Measurements from ENCODE around the gene TJP2. TPM values are rescaled to one million over a fixed set of nuclear protein-coding genes. Genes with fewer than 3 reads are reported as not detected.

Gene TJP2
- total RNA-seq, 2 experiments from 2014 or later, result 12.9 to 15.3 TPM

- Mint-ChIP-seq H3K4me3 (no peak overlapping the region), H3K27ac (no peak overlapping the region)
- CTCF ChIA-PET, result no interaction called here
These were observed 41.9 kb downstream of the TJP2 start for GRCh38 chr9:69215774-69216485.

GRCh38 chr9:69218166-69218565, 44.1 kb downstream of the TJP2 start:
- Mint-ChIP-seq H3K27ac (no peak overlapping the region), H3K4me1 (ENCODE audit: low read depth) (no peaks in the 10 kb centered on the region), H3K9me3 (no peaks in the 10 kb centered on the region), H3K36me3 (peaks cover 6% of the 10 kb centered on the region), H3K27me3 (no peaks in the 10 kb centered on the region), H3K4me3 (no peak overlapping the region)
- ChIA-PET POLR2A (no interaction called here), CTCF (interaction anchor here (0.9 kb wide), 1 partner anchor 164 kb away, joined by 3 read pairs; no protein-coding TSS in a partner anchor)
- intact Hi-C loops (cut with micrococcal nuclease), result no loop called here
- DNase-seq, result no peak

More at GRCh38 chr9:69215774-69216485, 41.9 kb downstream of the TJP2 start:
- intact Hi-C loops (cut with micrococcal nuclease), result no loop called here
- POLR2A ChIA-PET, result no interaction called here
- Mint-ChIP-seq H3K9me3 (no peaks in the 10 kb centered on the region), H3K4me1 (ENCODE audit: low read depth) (no peaks in the 10 kb centered on the region), H3K27me3 (no peaks in the 10 kb centered on the region), H3K36me3 (peaks cover 6% of the 10 kb centered on the region)
- DNase-seq, result no peak

GRCh38 chr9:69221036-69221435, 47.0 kb downstream of the TJP2 start:
- CTCF ChIA-PET, result no interaction called here
- no peak overlapping the region for H3K4me3 Mint-ChIP-seq
- no peak overlapping the region for H3K27ac Mint-ChIP-seq
- POLR2A ChIA-PET, result no interaction called here
- peaks cover 14% of the 10 kb centered on the region for H3K36me3 Mint-ChIP-seq
- H3K27me3 Mint-ChIP-seq, result no peaks in the 10 kb centered on the region
- intact Hi-C loops (cut with micrococcal nuclease), result no loop called here
- no peaks in the 10 kb centered on the region for H3K9me3 Mint-ChIP-seq
- DNase-seq, result no peak
- H3K4me1 Mint-ChIP-seq (ENCODE audit: low read depth), result no peaks in the 10 kb centered on the region

GRCh38 chr9:69222970-69223369, 48.9 kb downstream of the TJP2 start:
- H3K4me1 Mint-ChIP-seq (ENCODE audit: low read depth), result no peaks in the 10 kb centered on the region
- ChIA-PET CTCF (interaction anchor here (1.1 to 1.6 kb wide), 4 partner anchors 15 to 102 kb away, joined by 3 to 4 read pairs (median 4); no protein-coding TSS in a partner anchor), POLR2A (no interaction called here)
- no peak for DNase-seq
- H3K27me3 Mint-ChIP-seq, result no peaks in the 10 kb centered on the region
- no peak overlapping the region for H3K4me3 Mint-ChIP-seq
- no peak overlapping the region for H3K27ac Mint-ChIP-seq
- intact Hi-C loops (cut with micrococcal nuclease), result no loop called here
- H3K36me3 Mint-ChIP-seq, result peaks cover 14% of the 10 kb centered on the region
- no peaks in the 10 kb centered on the region for H3K9me3 Mint-ChIP-seq

GRCh38 chr9:69223605-69224004, 49.5 kb downstream of the TJP2 start:
- POLR2A ChIA-PET, result no interaction called here
- H3K27ac Mint-ChIP-seq, result no peak overlapping the region
- H3K9me3 Mint-ChIP-seq, result no peaks in the 10 kb centered on the region
- H3K36me3 Mint-ChIP-seq, result peaks cover 14% of the 10 kb centered on the region
- CTCF ChIA-PET, result interaction anchor here (0.6 to 1.6 kb wide), 8 partner anchors 10 to 170 kb away, joined by 3 to 4 read pairs (median 3); no protein-coding TSS in a partner anchor
- no peak for DNase-seq
- intact Hi-C loops (cut with micrococcal nuclease), result no loop called here
- no peaks in the 10 kb centered on the region for H3K27me3 Mint-ChIP-seq
- no peak overlapping the region for H3K4me3 Mint-ChIP-seq
- no peaks in the 10 kb centered on the region for H3K4me1 Mint-ChIP-seq (ENCODE audit: low read depth)

GRCh38 chr9:69229367-69229766, 55.3 kb downstream of the TJP2 start:
- DNase-seq, result no peak
- CTCF ChIA-PET, result no interaction called here
- Mint-ChIP-seq H3K27me3 (no peaks in the 10 kb centered on the region), H3K27ac (no peak overlapping the region), H3K36me3 (peaks cover 21% of the 10 kb centered on the region), H3K9me3 (no peaks in the 10 kb centered on the region), H3K4me3 (no peak overlapping the region), H3K4me1 (ENCODE audit: low read depth) (no peaks in the 10 kb centered on the region)
- POLR2A ChIA-PET, result no interaction called here
- intact Hi-C loops (cut with micrococcal nuclease), result no loop called here

- CTCF ChIA-PET, result no interaction called here
- POLR2A ChIA-PET, result no interaction called here
- Mint-ChIP-seq H3K36me3 (peaks cover 16% of the 10 kb centered on the region), H3K27me3 (no peaks in the 10 kb centered on the region), H3K4me1 (ENCODE audit: low read depth) (no peaks in the 10 kb centered on the region), H3K27ac (no peak overlapping the region), H3K9me3 (no peaks in the 10 kb centered on the region), H3K4me3 (no peak overlapping the region)
- intact Hi-C loops (cut with micrococcal nuclease), result no loop called here
- DNase-seq, result no peak
These were observed 58.1 kb downstream of the TJP2 start for GRCh38 chr9:69232135-69232534.

- H3K27ac Mint-ChIP-seq, result no peak overlapping the region
- intact Hi-C loops (cut with micrococcal nuclease), result no loop called here
- H3K4me1 Mint-ChIP-seq (ENCODE audit: low read depth), result no peaks in the 10 kb centered on the region
- DNase-seq, result no peak
- peaks cover 19% of the 10 kb centered on the region for H3K36me3 Mint-ChIP-seq
- H3K4me3 Mint-ChIP-seq, result no peak overlapping the region
- no peaks in the 10 kb centered on the region for H3K27me3 Mint-ChIP-seq
- ChIA-PET CTCF (interaction anchor here (0.7 kb wide), 1 partner anchor 496 kb away, joined by 3 read pairs; no protein-coding TSS in a partner anchor), POLR2A (no interaction called here)
- no peaks in the 10 kb centered on the region for H3K9me3 Mint-ChIP-seq
These were observed 60.6 kb downstream of the TJP2 start for GRCh38 chr9:69234683-69235082.

GRCh38 chr9:69236188-69236587, 62.1 kb downstream of the TJP2 start:
- CTCF ChIA-PET, result no interaction called here

GRCh38 chr9:69237702-69238295, 63.7 kb downstream of the TJP2 start:
- CTCF ChIA-PET, result no interaction called here
- H3K27ac Mint-ChIP-seq, result no peak overlapping the region
- no peaks in the 10 kb centered on the region for H3K4me1 Mint-ChIP-seq (ENCODE audit: low read depth)
- POLR2A ChIA-PET, result interaction anchor here (0.7 kb wide), 1 partner anchor 772 kb away, joined by 3 read pairs; no protein-coding TSS in a partner anchor
- no peaks in the 10 kb centered on the region for H3K9me3 Mint-ChIP-seq
- no peak overlapping the region for H3K4me3 Mint-ChIP-seq
- DNase-seq, result no peak
- H3K27me3 Mint-ChIP-seq, result no peaks in the 10 kb centered on the region
- H3K36me3 Mint-ChIP-seq, result peaks cover 14% of the 10 kb centered on the region
- intact Hi-C loops (cut with micrococcal nuclease), result no loop called here

More at GRCh38 chr9:69236188-69236587, 62.1 kb downstream of the TJP2 start:
- intact Hi-C loops (cut with micrococcal nuclease), result no loop called here
- H3K4me3 Mint-ChIP-seq, result no peak overlapping the region
- no peaks in the 10 kb centered on the region for H3K4me1 Mint-ChIP-seq (ENCODE audit: low read depth)
- H3K27ac Mint-ChIP-seq, result no peak overlapping the region
- POLR2A ChIA-PET, result no interaction called here
- peaks cover 14% of the 10 kb centered on the region for H3K36me3 Mint-ChIP-seq
- DNase-seq, result no peak
- H3K9me3 Mint-ChIP-seq, result no peaks in the 10 kb centered on the region
- H3K27me3 Mint-ChIP-seq, result no peaks in the 10 kb centered on the region

GRCh38 chr9:69243116-69243515, 69.0 kb downstream of the TJP2 start:
- CTCF ChIA-PET, result interaction anchor here (0.6 to 1.4 kb wide), 3 partner anchors 86 to 207 kb away, joined by 3 read pairs; no protein-coding TSS in a partner anchor
- POLR2A ChIA-PET, result no interaction called here
- DNase-seq, result no peak
- peaks cover 14% of the 10 kb centered on the region for H3K36me3 Mint-ChIP-seq
- no peaks in the 10 kb centered on the region for H3K9me3 Mint-ChIP-seq
- H3K4me1 Mint-ChIP-seq (ENCODE audit: low read depth), result no peaks in the 10 kb centered on the region
- no peaks in the 10 kb centered on the region for H3K27me3 Mint-ChIP-seq
- no peak overlapping the region for H3K27ac Mint-ChIP-seq
- no peak overlapping the region for H3K4me3 Mint-ChIP-seq
- intact Hi-C loops (cut with micrococcal nuclease), result no loop called here

GRCh38 chr9:69246629-69247028, 72.6 kb downstream of the TJP2 start:
- Mint-ChIP-seq H3K27ac (no peak overlapping the region), H3K9me3 (no peaks in the 10 kb centered on the region), H3K4me1 (ENCODE audit: low read depth) (no peaks in the 10 kb centered on the region), H3K27me3 (no peaks in the 10 kb centered on the region), H3K4me3 (no peak overlapping the region), H3K36me3 (peaks cover 11% of the 10 kb centered on the region)
- intact Hi-C loops (cut with micrococcal nuclease), result no loop called here
- DNase-seq, result no peak
- ChIA-PET POLR2A (no interaction called here), CTCF (no interaction called here)

GRCh38 chr9:69248005-69248404, 73.9 kb downstream of the TJP2 start:
- Mint-ChIP-seq H3K4me1 (ENCODE audit: low read depth) (no peaks in the 10 kb centered on the region), H3K4me3 (no peak overlapping the region), H3K9me3 (no peaks in the 10 kb centered on the region), H3K27me3 (no peaks in the 10 kb centered on the region), H3K36me3 (peaks cover 11% of the 10 kb centered on the region), H3K27ac (no peak overlapping the region)
- ChIA-PET POLR2A (no interaction called here), CTCF (no interaction called here)
- DNase-seq, result no peak
- intact Hi-C loops (cut with micrococcal nuclease), result no loop called here

Measured in activated CD4-positive, alpha-beta memory T cell treated with anti-CD3 and anti-CD28 coated beads for 36 hours (primary cell).